Epithelial cell of proximal tubule (primary cell): ENCODE results near the gene GH1. TPM values are rescaled to one million over a fixed set of nuclear protein-coding genes. Genes with fewer than 3 reads are reported as not detected.

Experiments used
- DNase-seq: peaks from one replicate; pipeline ENCODE4 v3.0.0-alpha.2; 2011; ENCODE audit warnings: low read depth
- H3K4me3 ChIP-seq: 2 replicates; pipeline ENCODE4 v1.5.1; 2011; ENCODE audit warnings: low read depth, mild to moderate bottlenecking, low read length
- CTCF ChIP-seq: conservative IDR thresholded peaks from 2 replicates; pipeline ENCODE4 v1.5.1; 2012; ENCODE audit warnings: low read depth, mild to moderate bottlenecking, low read length
- total RNA-seq: library from RNA; depleted of rRNA; stranded (reverse); fragments of >200 nt; gene quantifications from 2 replicates; pipeline ENCODE4 v1.2.3, GENCODE V29; 2015

GH1 gene
- total RNA-seq, 1 donor from 2014 or later = not detected

DNA sequence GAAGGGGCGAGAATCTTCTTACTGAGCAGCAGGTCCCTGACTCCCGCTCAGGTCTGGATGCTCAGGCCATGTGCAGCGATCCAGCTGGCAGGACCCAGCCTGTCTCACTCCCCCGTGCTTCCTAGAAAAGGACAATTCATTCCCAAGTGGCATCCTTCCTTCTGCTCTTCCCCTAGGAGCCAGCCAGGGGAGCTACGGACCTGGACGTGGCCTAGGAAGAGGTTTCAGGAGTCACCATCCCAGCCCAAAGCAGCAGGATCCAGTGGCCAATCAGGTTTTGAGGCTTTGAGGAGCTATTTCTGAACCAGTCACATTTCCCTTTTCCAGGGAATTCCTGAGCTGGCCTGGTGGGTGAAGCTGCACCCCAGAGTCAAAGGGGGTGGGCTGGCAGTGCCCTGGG is 21.2 kb upstream of the GH1 start:
- no peak overlapping the region for H3K4me3 ChIP-seq
- no peak for TF ChIP-seq CTCF
- DNase-seq = no peak

DNA sequence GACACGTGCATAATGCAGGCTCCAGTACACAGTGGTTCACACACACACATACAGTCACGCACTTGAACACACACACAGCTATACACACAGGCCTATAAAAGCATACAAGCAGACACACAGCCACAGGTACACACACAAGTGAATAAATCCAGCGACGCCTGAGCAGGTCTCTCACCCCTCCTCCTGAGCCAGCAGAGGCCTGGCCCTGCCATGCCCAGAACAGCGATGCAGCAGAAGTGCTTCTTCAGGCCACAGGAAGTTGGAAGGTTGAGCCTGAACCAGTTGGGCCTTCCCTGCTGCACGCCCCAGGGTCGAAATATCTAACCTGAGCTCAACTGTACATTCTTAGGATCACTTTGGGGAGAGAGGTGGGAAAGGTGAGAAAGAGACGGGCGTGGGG is 20.8 kb upstream of the GH1 start:
- no peak for TF ChIP-seq CTCF
- H3K4me3 ChIP-seq = no peak overlapping the region
- DNase-seq = no peak

DNA sequence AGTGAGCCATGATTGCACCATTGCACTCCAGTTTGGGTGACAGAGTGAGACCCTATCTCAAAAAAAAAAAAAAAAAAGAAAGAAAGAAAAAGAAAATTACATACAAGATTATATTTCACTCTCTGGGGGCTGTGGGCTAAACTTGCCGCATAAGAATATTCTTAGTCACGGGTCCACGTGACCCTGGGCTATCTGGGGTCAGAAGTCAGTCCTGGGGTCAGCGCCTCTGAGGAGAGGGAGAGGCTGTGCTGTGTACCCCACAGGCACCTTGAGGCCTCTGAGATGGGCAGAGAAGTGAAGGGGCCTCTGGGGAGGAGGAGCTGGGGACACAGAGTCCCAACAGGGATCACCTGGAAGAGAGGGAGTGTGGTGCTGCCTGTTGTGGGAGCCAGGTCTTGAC is 19.3 kb upstream of the GH1 start:
- no peak for TF ChIP-seq CTCF
- H3K4me3 ChIP-seq = no peak overlapping the region
- DNase-seq = no peak

GRCh38 chr17:63937319-63937718 is 18.7 kb upstream of the GH1 start:
- no peak overlapping the region for H3K4me3 ChIP-seq
- DNase-seq = no peak
- TF ChIP-seq CTCF = no peak

DNA sequence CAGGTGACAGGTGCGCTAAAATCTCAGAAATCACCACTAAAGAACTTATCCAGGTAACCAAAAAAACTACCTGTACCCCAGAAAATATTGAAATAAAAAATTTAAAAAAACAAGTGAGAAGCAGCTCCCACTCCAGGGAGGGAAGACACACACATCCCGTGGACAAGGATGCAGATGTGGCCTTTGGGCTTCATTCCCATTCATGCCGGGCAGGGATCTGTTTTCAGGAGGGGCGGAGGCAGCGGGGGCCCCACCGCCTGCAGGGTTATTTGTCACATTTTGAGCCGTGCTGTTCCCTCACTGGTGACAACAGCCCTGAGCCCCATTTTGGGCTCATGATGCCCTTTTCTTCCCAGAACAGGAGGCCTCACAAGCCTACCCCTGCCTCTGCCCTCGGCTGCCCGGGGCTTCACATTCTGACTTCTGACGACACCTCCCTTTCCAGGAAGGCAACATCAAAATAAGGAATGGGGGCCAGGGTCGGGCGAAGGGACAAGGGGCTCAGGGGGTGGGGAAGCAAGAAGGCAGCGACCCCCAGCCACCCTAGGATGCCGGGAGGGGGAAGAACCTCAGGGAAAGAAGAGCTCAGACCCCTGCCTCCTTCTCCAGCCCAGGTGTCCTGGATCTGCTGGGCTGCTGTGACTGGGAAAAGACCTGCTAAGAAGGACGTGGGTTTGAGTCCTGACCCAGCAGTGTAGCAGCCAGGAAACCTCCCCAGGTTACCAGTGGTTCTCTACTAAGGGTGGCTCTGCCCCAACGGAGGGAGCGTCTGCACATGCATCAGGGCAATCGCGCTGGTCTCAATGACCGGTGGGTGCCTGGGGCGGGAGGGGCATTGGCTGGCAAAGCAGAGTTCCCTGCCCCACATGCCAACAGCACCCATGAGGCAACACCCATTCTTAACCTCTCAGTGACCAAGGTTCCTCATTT is 15.8 kb upstream of the GH1 start:
- H3K4me3 ChIP-seq = no peak overlapping the region
- no peak for TF ChIP-seq CTCF
- no peak for DNase-seq

- H3K4me3 ChIP-seq = no peak overlapping the region
- DNase-seq = no peak
- no peak for TF ChIP-seq CTCF
These were observed 15.0 kb upstream of the GH1 start for GRCh38 chr17:63933598-63933997.

DNA sequence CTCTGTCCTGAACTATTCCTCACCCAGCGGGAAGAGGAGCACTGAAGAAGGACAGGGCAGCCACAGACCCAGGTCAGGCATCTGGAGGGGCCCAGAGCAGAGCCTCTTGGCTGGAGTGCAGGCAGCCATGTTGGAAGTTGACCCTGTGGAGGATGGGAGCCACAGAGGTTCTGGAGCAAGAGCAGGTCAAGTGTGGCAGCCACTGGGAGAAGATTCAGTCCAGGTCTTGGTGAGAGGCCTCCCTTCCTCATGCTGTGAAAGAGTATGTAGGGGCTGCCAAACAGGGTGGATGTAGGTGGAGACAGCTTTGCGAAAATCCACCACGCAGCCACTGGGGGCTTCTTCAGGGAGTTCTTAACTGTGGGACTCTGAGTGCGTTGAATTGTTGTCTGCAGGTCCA is 14.1 kb upstream of the GH1 start:
- H3K4me3 ChIP-seq = no peak overlapping the region
- no peak for TF ChIP-seq CTCF
- no peak for DNase-seq
